Frontal cortex (tissue), 4 donors: ENCODE results near the gene NOTCH2NLA. TPM values are rescaled to one million over a fixed set of nuclear protein-coding genes. Genes with fewer than 3 reads are reported as not detected.
"Not testable (repeated sequence)": the region's sequence is repeated elsewhere in the genome, so short reads cannot be mapped to it uniquely, and the experiment has no call there.

Experiments used
- DNase-seq, 2 donors: peaks; one replicate each; pipeline ENCODE4 v3.0.0; 2012; ENCODE audit warnings: low spot score in 2 of 2
- FAIRE-seq: peaks from 2 replicates; lab custom pipeline; 2012; peaks lifted over from hg19 to GRCh38; lab: Jason Lieb, UNC
- total RNA-seq: library from RNA; depleted of rRNA; stranded (reverse); fragments of >200 nt; gene quantifications from one replicate; pipeline ENCODE4 v1.2.3, GENCODE V29; 2014
- donor health status: control.
- donor health status: control.
- donor health status: control.

The NOTCH2NLA gene
- total RNA-seq, 1 donor from 2014 or later = 8.6 TPM

- not testable (repeated sequence) for FAIRE-seq, DNase-seq
These were observed 608 bp downstream of the NOTCH2NLA start for GRCh38 chr1:146228144-146228682.

- not testable (repeated sequence) for DNase-seq, FAIRE-seq
These were observed 54.3 kb downstream of the NOTCH2NLA start for GRCh38 chr1:146174531-146174930.

GRCh38 chr1:146167740-146168139 is 61.1 kb downstream of the NOTCH2NLA start:
- not testable (repeated sequence) for FAIRE-seq

GRCh38 chr1:146167273-146167672 is 61.5 kb downstream of the NOTCH2NLA start:
- FAIRE-seq, DNase-seq: not testable (repeated sequence)

More at GRCh38 chr1:146167740-146168139, 61.1 kb downstream of the NOTCH2NLA start:
- DNase-seq = not testable (repeated sequence)

GRCh38 chr1:146144465-146144864 is 84.4 kb downstream of the NOTCH2NLA start, which contains the start of gene NBPF10:
Gene NBPF10 (minus strand): TSS chr1:146144804. CDS start chr1:146144769, 35 bp downstream.
- DNase-seq, FAIRE-seq: not testable (repeated sequence)

Other genes with a start within 250 kb of the NOTCH2NLA start
- gene TXNIP, start 232.4 kb downstream of the NOTCH2NLA start, total RNA-seq = 125 TPM
- gene HJV, start 207.3 kb downstream of the NOTCH2NLA start, total RNA-seq = not detected
- 0.41 TPM for gene NBPF10, start 84.2 kb downstream of the NOTCH2NLA start, total RNA-seq